ENCODE results near the gene FUNDC2. TPM values are rescaled to one million over a fixed set of nuclear protein-coding genes. Genes with fewer than 3 reads are reported as not detected.

The FUNDC2 gene
- total and polyA plus RNA-seq, 10 of the 15 experiments (the other 5 are each of a cell fraction or from before 2014, with no cell fraction given): 70.5 to 353 (median 165) TPM

DNA sequence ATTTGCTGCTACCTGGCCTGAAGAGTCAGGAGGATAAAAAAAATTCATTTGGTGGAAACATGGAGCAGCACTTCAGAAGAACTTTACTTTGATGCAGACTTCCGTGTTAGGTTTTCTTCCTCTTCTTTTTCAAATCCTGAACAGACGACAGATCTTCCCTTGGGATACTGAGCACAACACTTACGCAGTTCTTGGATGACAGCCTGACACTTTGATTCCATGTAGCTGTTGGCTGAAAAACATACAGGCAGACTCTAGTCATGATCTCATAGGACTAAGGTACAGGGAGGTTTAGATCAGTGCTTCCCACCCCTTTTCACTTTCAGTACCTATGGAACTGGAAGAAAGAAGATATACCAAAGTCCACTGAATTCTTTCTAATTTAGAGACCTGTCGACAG, 35.1 kb downstream of the FUNDC2 start (continued):
- TF ChIP-seq, protein P1, sequence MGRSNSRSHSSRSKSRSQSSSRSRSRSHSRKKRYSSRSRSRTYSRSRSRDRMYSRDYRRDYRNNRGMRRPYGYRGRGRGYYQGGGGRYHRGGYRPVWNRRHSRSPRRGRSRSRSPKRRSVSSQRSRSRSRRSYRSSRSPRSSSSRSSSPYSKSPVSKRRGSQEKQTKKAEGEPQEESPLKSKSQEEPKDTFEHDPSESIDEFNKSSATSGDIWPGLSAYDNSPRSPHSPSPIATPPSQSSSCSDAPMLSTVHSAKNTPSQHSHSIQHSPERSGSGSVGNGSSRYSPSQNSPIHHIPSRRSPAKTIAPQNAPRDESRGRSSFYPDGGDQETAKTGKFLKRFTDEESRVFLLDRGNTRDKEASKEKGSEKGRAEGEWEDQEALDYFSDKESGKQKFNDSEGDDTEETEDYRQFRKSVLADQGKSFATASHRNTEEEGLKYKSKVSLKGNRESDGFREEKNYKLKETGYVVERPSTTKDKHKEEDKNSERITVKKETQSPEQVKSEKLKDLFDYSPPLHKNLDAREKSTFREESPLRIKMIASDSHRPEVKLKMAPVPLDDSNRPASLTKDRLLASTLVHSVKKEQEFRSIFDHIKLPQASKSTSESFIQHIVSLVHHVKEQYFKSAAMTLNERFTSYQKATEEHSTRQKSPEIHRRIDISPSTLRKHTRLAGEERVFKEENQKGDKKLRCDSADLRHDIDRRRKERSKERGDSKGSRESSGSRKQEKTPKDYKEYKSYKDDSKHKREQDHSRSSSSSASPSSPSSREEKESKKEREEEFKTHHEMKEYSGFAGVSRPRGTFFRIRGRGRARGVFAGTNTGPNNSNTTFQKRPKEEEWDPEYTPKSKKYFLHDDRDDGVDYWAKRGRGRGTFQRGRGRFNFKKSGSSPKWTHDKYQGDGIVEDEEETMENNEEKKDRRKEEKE (IDR thresholded peaks at IDR 0.05): no peak

DNA sequence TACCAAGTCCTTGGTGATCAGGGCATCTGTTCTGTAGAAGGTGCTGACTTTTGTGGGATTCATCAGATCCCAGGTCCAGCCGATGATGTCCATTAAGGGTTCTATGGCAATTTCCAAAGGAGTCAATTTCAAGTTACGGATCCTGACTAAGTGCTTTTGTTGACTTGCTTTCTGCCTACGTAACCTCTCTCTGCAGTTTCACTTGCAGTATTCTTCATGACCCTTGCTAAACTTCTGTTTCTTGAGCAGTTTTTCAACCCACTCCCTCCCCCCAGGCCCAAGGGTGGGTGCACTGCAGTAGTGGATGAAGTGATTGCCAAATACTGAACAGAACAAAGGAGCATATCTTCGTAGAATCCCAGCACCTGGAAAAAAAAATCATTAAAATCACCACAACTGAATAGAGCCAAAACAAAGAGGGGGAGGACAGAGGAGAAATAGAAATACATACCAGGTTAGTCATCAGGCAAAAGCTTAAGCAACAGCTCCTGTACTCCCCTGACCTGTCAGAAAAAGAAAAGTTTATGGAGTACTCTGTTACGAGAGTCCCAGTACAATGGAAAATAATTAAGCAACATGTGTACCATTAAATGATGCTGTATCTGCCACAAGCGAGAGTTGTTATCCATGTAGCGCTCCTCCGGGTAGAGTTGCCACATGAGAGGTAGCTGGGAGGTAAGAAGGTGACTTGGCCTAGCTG, 38.5 kb downstream of the FUNDC2 start:
- ATAC-seq: no peak
- intact Hi-C loops (cut with micrococcal nuclease; ENCODE audit: unreplicated experiment): no loop called here
- 65% methylated on average over 8 of the region's 8 CpGs for WGBS (ENCODE audit: insufficient coverage, insufficient replicate concordance, low lambda C conversion rate, missing lambda C conversion rate)
- Histone ChIP-seq H4K20me1 (ENCODE audit: control insufficient read depth, insufficient read depth) (no peaks in the 10 kb centered on the region), H2AFZ (ENCODE audit: control insufficient read depth, low read depth, low read length) (no peak overlapping the region), H3K9me3 (replicated peaks; ENCODE audit: control insufficient read depth, insufficient read depth, low read length) (no peaks in the 10 kb centered on the region), H3K79me2 (ENCODE audit: control insufficient read depth, insufficient read depth, low read length) (peaks cover 22% of the 10 kb centered on the region), H3K36me3 (ENCODE audit: control insufficient read depth in 2 of 2, insufficient read depth in 2 of 2, low read length in 1 of 2) (no peaks in the 10 kb centered on the region; a peak in 3 of 4 replicates), H3K9ac (ENCODE audit: control insufficient read depth, insufficient read depth, low read length) (no peak overlapping the region), H3K4me3 (no peak overlapping the region), H3K4me1 (ENCODE audit: control insufficient read depth, insufficient read depth, low read length) (no peaks in the 10 kb centered on the region), H3K27me3 (replicated peaks in 1 of 2; ENCODE audit: control insufficient read depth in 2 of 2, insufficient read depth in 2 of 2, low read length in 1 of 2) (no peaks in the 10 kb centered on the region), H3K27ac (ENCODE audit: control insufficient read depth, insufficient read depth) (no peak overlapping the region), H3K4me2 (ENCODE audit: control insufficient read depth, insufficient read depth) (no peak overlapping the region)
- no peak for FAIRE-seq
- POLR2A ChIA-PET: no interaction called here
- no peak for DNase-seq (ENCODE audit: low read depth, low spot score)
- in situ Hi-C loops (cut with MboI): no loop called here
- TF ChIP-seq BCL11A (IDR thresholded peaks at IDR 0.05; ENCODE audit: low read depth, low read length) (no peak), SUZ12 (IDR thresholded peaks at IDR 0.05; ENCODE audit: unreplicated experiment) (no peak), SREBF1 (IDR thresholded peaks at IDR 0.05; ENCODE audit: low read length) (no peak), KDM1A (IDR thresholded peaks at IDR 0.05; ENCODE audit: borderline replicate concordance) (no peak)
- no TSS peak for BruUV-seq (replicated peaks)
- SMC1A ChIA-PET (ENCODE audit: uncharacterized antibody, unreplicated experiment): interaction anchor here (2.9 kb wide), 1 partner anchor 9 kb away, joined by 10 read pairs; no protein-coding TSS in a partner anchor
- CTCF ChIA-PET: interaction anchor here (1.4 to 2.3 kb wide), 2 partner anchors 9 to 22 kb away, joined by 5 to 11 read pairs; no protein-coding TSS in a partner anchor
- RAD21 ChIA-PET (ENCODE audit: unreplicated experiment): no interaction called here
